ENCODE data around the gene EPB41L1. TPM values are rescaled to one million over a fixed set of nuclear protein-coding genes. Genes with fewer than 3 reads are reported as not detected.

Gene EPB41L1
- total RNA-seq, 1 experiment from 2014 or later, result 129 TPM

GRCh38 chr20:36243726-36244125 is 89.2 kb downstream of the EPB41L1 start:
- no TSS peak for BruUV-seq (replicated peaks)
- no peak for TF ChIP-seq CTCF (IDR thresholded peaks at IDR 0.05; ENCODE audit: insufficient read depth in 1 of 2, low read depth in 1 of 2, low read length in 1 of 2, severe bottlenecking in 1 of 2, unreplicated experiment in 1 of 2)
- H3K9me3 ChIP-seq, result no peaks in the 10 kb centered on the region
- Mint-ChIP-seq H3K4me1 (ENCODE audit: low read depth, unreplicated experiment) (peaks cover 5% of the 10 kb centered on the region), H3K27ac (ENCODE audit: unreplicated experiment) (no peak overlapping the region), H3K4me3 (ENCODE audit: unreplicated experiment) (no peak overlapping the region), H3K27me3 (ENCODE audit: insufficient read depth, unreplicated experiment) (no peaks in the 10 kb centered on the region), H3K9me3 (ENCODE audit: unreplicated experiment) (no peaks in the 10 kb centered on the region), H3K36me3 (ENCODE audit: insufficient read depth, unreplicated experiment) (peaks cover 94% of the 10 kb centered on the region)
- H3K27me3 ChIP-seq (replicated peaks; ENCODE audit: control insufficient read depth, insufficient read depth, low read length), result no peaks in the 10 kb centered on the region
- intact Hi-C loops (cut with micrococcal nuclease; ENCODE audit: unreplicated experiment), result no loop called here
- H3K4me1 ChIP-seq, result no peaks in the 10 kb centered on the region
- peaks cover 18% of the 10 kb centered on the region for H3K36me3 ChIP-seq (ENCODE audit: control insufficient read depth, insufficient read depth, low read length)
- ChIA-PET CTCF (no interaction called here), POLR2A (no interaction called here)
- no peak for DNase-seq
- H3K4me3 ChIP-seq (ENCODE audit: low read depth, low read length), result no peak overlapping the region

- ChIA-PET CTCF (interaction anchor here (0.5 to 1.0 kb wide), 2 partner anchors 155 to 193 kb away, joined by 3 to 4 read pairs; no protein-coding TSS in a partner anchor), POLR2A (no interaction called here)
- intact Hi-C loops (cut with micrococcal nuclease; ENCODE audit: unreplicated experiment), result no loop called here
- BruUV-seq (replicated peaks), result no TSS peak
- peaks cover 14% of the 10 kb centered on the region for H3K36me3 ChIP-seq (ENCODE audit: control insufficient read depth, insufficient read depth, low read length)
- DNase-seq, result no peak
- TF ChIP-seq CTCF (IDR thresholded peaks at IDR 0.05; ENCODE audit: insufficient read depth in 1 of 2, low read depth in 1 of 2, low read length in 1 of 2, severe bottlenecking in 1 of 2, unreplicated experiment in 1 of 2), result no peak
- Mint-ChIP-seq H3K27ac (ENCODE audit: unreplicated experiment) (no peak overlapping the region), H3K9me3 (ENCODE audit: unreplicated experiment) (no peaks in the 10 kb centered on the region), H3K27me3 (ENCODE audit: insufficient read depth, unreplicated experiment) (no peaks in the 10 kb centered on the region), H3K36me3 (ENCODE audit: insufficient read depth, unreplicated experiment) (peaks cover 86% of the 10 kb centered on the region), H3K4me3 (ENCODE audit: unreplicated experiment) (no peak overlapping the region), H3K4me1 (ENCODE audit: low read depth, unreplicated experiment) (no peaks in the 10 kb centered on the region)
- H3K9me3 ChIP-seq, result no peaks in the 10 kb centered on the region
- H3K4me1 ChIP-seq, result no peaks in the 10 kb centered on the region
- no peak overlapping the region for H3K4me3 ChIP-seq (ENCODE audit: low read depth, low read length)
- H3K27me3 ChIP-seq (replicated peaks; ENCODE audit: control insufficient read depth, insufficient read depth, low read length), result no peaks in the 10 kb centered on the region
Observed at GRCh38 chr20:36246401-36246800, 91.9 kb downstream of the EPB41L1 start.

- H3K27me3 ChIP-seq (replicated peaks; ENCODE audit: control insufficient read depth, insufficient read depth, low read length), result no peaks in the 10 kb centered on the region
- no TSS peak for BruUV-seq (replicated peaks)
- intact Hi-C loops (cut with micrococcal nuclease; ENCODE audit: unreplicated experiment), result no loop called here
- Mint-ChIP-seq H3K36me3 (ENCODE audit: insufficient read depth, unreplicated experiment) (peaks cover 69% of the 10 kb centered on the region), H3K27me3 (ENCODE audit: insufficient read depth, unreplicated experiment) (no peaks in the 10 kb centered on the region), H3K9me3 (ENCODE audit: unreplicated experiment) (no peaks in the 10 kb centered on the region), H3K4me1 (ENCODE audit: low read depth, unreplicated experiment) (no peaks in the 10 kb centered on the region), H3K27ac (ENCODE audit: unreplicated experiment) (no peak overlapping the region), H3K4me3 (ENCODE audit: unreplicated experiment) (no peak overlapping the region)
- no peak for TF ChIP-seq CTCF (IDR thresholded peaks at IDR 0.05; ENCODE audit: insufficient read depth in 1 of 2, low read depth in 1 of 2, low read length in 1 of 2, severe bottlenecking in 1 of 2, unreplicated experiment in 1 of 2)
- no peaks in the 10 kb centered on the region for H3K9me3 ChIP-seq
- no peaks in the 10 kb centered on the region for H3K4me1 ChIP-seq
- no peak for DNase-seq
- ChIA-PET CTCF (interaction anchor here (1.4 kb wide), 1 partner anchor 12 kb away, joined by 5 read pairs; no protein-coding TSS in a partner anchor), POLR2A (no interaction called here)
- H3K36me3 ChIP-seq (ENCODE audit: control insufficient read depth, insufficient read depth, low read length), result peaks cover 12% of the 10 kb centered on the region
- H3K4me3 ChIP-seq (ENCODE audit: low read depth, low read length), result no peak overlapping the region
Observed at GRCh38 chr20:36248836-36249235, 94.3 kb downstream of the EPB41L1 start.
